Endodermal cell (in vitro differentiated cells): Measurements from ENCODE around the gene MKRN2. TPM values are rescaled to one million over a fixed set of nuclear protein-coding genes. Genes with fewer than 3 reads are reported as not detected.

Experiments
- DNase-seq: peaks from one replicate; pipeline ENCODE4 v3.0.0-alpha.2; 2017
- H3K27ac ChIP-seq: 2 replicates; pipeline ENCODE4 v1.5.1; 2013; ENCODE audit warnings: mild to moderate bottlenecking, low read depth, low read length, moderate library complexity
- H3K27me3 ChIP-seq: 2 replicates; pipeline ENCODE4 v1.6.1; 2013; ENCODE audit warnings: mild to moderate bottlenecking, low read length, moderate library complexity; ENCODE audit not compliant: insufficient read depth, control insufficient read depth, poor library complexity, severe bottlenecking
- H3K36me3 ChIP-seq: 2 replicates; pipeline ENCODE4 v1.7.0; 2013; ENCODE audit warnings: mild to moderate bottlenecking, low read length, moderate library complexity; ENCODE audit not compliant: control insufficient read depth, insufficient read depth
- H3K4me1 ChIP-seq: one replicate; pipeline ENCODE4 v1.7.0; 2013; ENCODE audit warnings: low read length; ENCODE audit not compliant: control insufficient read depth, insufficient read depth
- H3K4me3 ChIP-seq: 2 replicates; pipeline ENCODE4 v1.5.1; 2013; ENCODE audit warnings: mild to moderate bottlenecking, low read length, moderate library complexity
- H3K9ac ChIP-seq: 2 replicates; pipeline ENCODE4 v1.6.1; 2013; ENCODE audit warnings: mild to moderate bottlenecking, low read length, moderate library complexity; ENCODE audit not compliant: poor library complexity, severe bottlenecking; ENCODE audit errors: extremely low read depth
- H3K9me3 ChIP-seq: 2 replicates; pipeline ENCODE4 v1.6.1; 2013; ENCODE audit warnings: mild to moderate bottlenecking, low read length, moderate library complexity; ENCODE audit not compliant: control insufficient read depth
- H3K27ac Mint-ChIP-seq: 2 replicates; pipeline ENCODE4 v1.8.0; 2020; ENCODE audit warnings: mixed read lengths
- H3K27me3 Mint-ChIP-seq: 2 replicates; pipeline ENCODE4 v1.8.0; 2021; ENCODE audit warnings: mild to moderate bottlenecking, mixed read lengths; ENCODE audit not compliant: insufficient read depth
- H3K36me3 Mint-ChIP-seq: 2 replicates; pipeline ENCODE4 v1.8.0; 2020; ENCODE audit warnings: low read depth, mixed read lengths
- H3K4me1 Mint-ChIP-seq: 2 replicates; pipeline ENCODE4 v1.8.0; 2020; ENCODE audit warnings: mixed read lengths
- H3K4me3 Mint-ChIP-seq: 2 replicates; pipeline ENCODE4 v1.8.0; 2020; ENCODE audit warnings: mild to moderate bottlenecking, moderate library complexity, mixed read lengths
- H3K9me3 Mint-ChIP-seq: 2 replicates; pipeline ENCODE4 v1.8.0; 2020; ENCODE audit warnings: mild to moderate bottlenecking, mixed read lengths
- CTCF ChIP-seq: fragments of 200-600 bp; sonication (generic); conservative IDR thresholded peaks from 2 replicates; pipeline ENCODE4 v1.5.0; 2021; ENCODE audit warnings: antibody characterized with exemption, mild to moderate bottlenecking
- WGBS, 2 experiments: methylation state at CpG; one replicate each; pipeline versions ENCODE4 v1.1.5 to v1.1.7; 2013; ENCODE audit warnings: missing lambda C conversion rate in 2 of 2, mixed read lengths in 1 of 2; ENCODE audit not compliant: insufficient coverage in 1 of 2, insufficient read length in 1 of 2; 5-methylcytosine and 5-hydroxymethylcytosine counted together
- total RNA-seq, 2 donors: library from RNA; stranded (reverse); fragmentation: NEBNext Ultra II Directional in 1 of 2; extraction: Animal tissue kit (Norgen Biotek cat#: 25700) in 1 of 2; gene quantifications; 2 replicates in 1 of 2; 3 replicates in 1 of 2; pipeline ENCODE4 v1.2.1, GENCODE V29; 2021

Gene MKRN2
- total RNA-seq, 2 donors from 2014 or later, result 18.8 to 23.3 TPM

- H3K4me1 Mint-ChIP-seq, result no peaks in the 10 kb centered on the region
- H3K27ac ChIP-seq, result no peak overlapping the region
- H3K36me3 Mint-ChIP-seq, result peaks cover 70% of the 10 kb centered on the region
- no peaks in the 10 kb centered on the region for H3K27me3 Mint-ChIP-seq
- H3K27ac Mint-ChIP-seq, result no peak overlapping the region
- no peak overlapping the region for H3K4me3 ChIP-seq
- WGBS, 2 experiments, result 98 to 100% methylated on average over 3 to 4 of the region's 4 CpGs
- H3K4me3 Mint-ChIP-seq, result no peak overlapping the region
- no peaks in the 10 kb centered on the region for H3K9me3 Mint-ChIP-seq
- no peaks in the 10 kb centered on the region for H3K27me3 ChIP-seq
- no peaks in the 10 kb centered on the region for H3K9me3 ChIP-seq
- peaks cover 92% of the 10 kb centered on the region for H3K36me3 ChIP-seq
- H3K4me1 ChIP-seq, result no peaks in the 10 kb centered on the region
- no peak for DNase-seq
- TF ChIP-seq CTCF, result no peak
- no peak overlapping the region for H3K9ac ChIP-seq
These were observed 25.8 kb downstream of the MKRN2 start for GRCh38 chr3:12582730-12583129.

- H3K9ac ChIP-seq, result no peak overlapping the region
- H3K9me3 Mint-ChIP-seq, result no peaks in the 10 kb centered on the region
- H3K27ac Mint-ChIP-seq, result no peak overlapping the region
- H3K27me3 Mint-ChIP-seq, result no peaks in the 10 kb centered on the region
- H3K36me3 Mint-ChIP-seq, result peaks cover 71% of the 10 kb centered on the region
- H3K36me3 ChIP-seq, result peaks cover 92% of the 10 kb centered on the region
- DNase-seq, result no peak
- H3K4me1 ChIP-seq, result no peaks in the 10 kb centered on the region
- no peak overlapping the region for H3K4me3 ChIP-seq
- no peak for TF ChIP-seq CTCF
- H3K27ac ChIP-seq, result no peak overlapping the region
- H3K4me1 Mint-ChIP-seq, result no peaks in the 10 kb centered on the region
- no peaks in the 10 kb centered on the region for H3K9me3 ChIP-seq
- no peak overlapping the region for H3K4me3 Mint-ChIP-seq
- no peaks in the 10 kb centered on the region for H3K27me3 ChIP-seq
These were observed 26.4 kb downstream of the MKRN2 start for GRCh38 chr3:12583280-12583679.

GRCh38 chr3:12584083-12584482 lies 27.2 kb downstream of the MKRN2 start:
- H3K36me3 Mint-ChIP-seq, result peaks cover 70% of the 10 kb centered on the region
- H3K4me1 Mint-ChIP-seq, result no peaks in the 10 kb centered on the region
- WGBS, 2 experiments, result 99 to 100% methylated on average over 2 of the region's 2 CpGs
- DNase-seq, result no peak
- no peaks in the 10 kb centered on the region for H3K9me3 Mint-ChIP-seq
- peak overlapping the region; percentile 44 for H3K27ac ChIP-seq
- no peaks in the 10 kb centered on the region for H3K9me3 ChIP-seq
- no peaks in the 10 kb centered on the region for H3K27me3 ChIP-seq
- H3K4me3 Mint-ChIP-seq, result no peak overlapping the region
- no peaks in the 10 kb centered on the region for H3K4me1 ChIP-seq
- no peak for TF ChIP-seq CTCF
- peaks cover 92% of the 10 kb centered on the region for H3K36me3 ChIP-seq
- peak overlapping the region; percentile 48 for H3K27ac Mint-ChIP-seq
- no peaks in the 10 kb centered on the region for H3K27me3 Mint-ChIP-seq
- no peak overlapping the region for H3K9ac ChIP-seq
- no peak overlapping the region for H3K4me3 ChIP-seq
